MCF 10A (cell line): ENCODE data around the gene ATRIP. TPM values are rescaled to one million over a fixed set of nuclear protein-coding genes. Genes with fewer than 3 reads are reported as not detected.

Experiments
- BruUV-seq: library from RNA; stranded (reverse); fragments of 400-500 nt; replicated peaks from 2 replicates; lab custom pipeline; 2021; lab: Mats Ljungman, UMichigan
- CTCF ChIA-PET: fragments of 300-600 bp; sonication (Branson Sonifier 250); formaldehyde crosslinking; extraction: SDS; loops from one replicate; lab custom pipeline; 2021; ENCODE audit warnings: antibody characterized with exemption, inconsistent platforms; lab: Yijun Ruan, JAX
- POLR2A ChIA-PET: fragments of 300-600, 350-650 bp; sonication (Branson Sonifier 250); formaldehyde crosslinking; extraction: SDS; loops from one replicate; lab custom pipeline; 2020; ENCODE audit warnings: antibody characterized with exemption, inconsistent platforms; lab: Yijun Ruan, JAX
- DNase-seq: peaks from one replicate; pipeline ENCODE4 v3.0.0-alpha.2; 2018; ENCODE audit not compliant: unreplicated experiment
- H3K27ac Mint-ChIP-seq: one replicate; pipeline ENCODE4 v1.8.0; 2022; ENCODE audit warnings: mild to moderate bottlenecking, low read depth, mixed read lengths; ENCODE audit not compliant: unreplicated experiment
- H3K27me3 Mint-ChIP-seq: one replicate; pipeline ENCODE4 v1.8.0; 2022; ENCODE audit warnings: mixed read lengths; ENCODE audit not compliant: insufficient read depth, unreplicated experiment
- H3K36me3 Mint-ChIP-seq: one replicate; pipeline ENCODE4 v1.8.0; 2022; ENCODE audit warnings: mild to moderate bottlenecking, moderate library complexity, mixed read lengths; ENCODE audit not compliant: insufficient read depth, unreplicated experiment
- H3K4me1 Mint-ChIP-seq: one replicate; pipeline ENCODE4 v1.8.0; 2022; ENCODE audit warnings: mixed read lengths; ENCODE audit not compliant: insufficient read depth, unreplicated experiment
- H3K4me3 Mint-ChIP-seq: one replicate; pipeline ENCODE4 v1.8.0; 2022; ENCODE audit warnings: mild to moderate bottlenecking, moderate library complexity, mixed read lengths; ENCODE audit not compliant: unreplicated experiment
- H3K9me3 Mint-ChIP-seq: one replicate; pipeline ENCODE4 v1.8.0; 2022; ENCODE audit warnings: mixed read lengths; ENCODE audit not compliant: unreplicated experiment
- intact Hi-C: fragments of 100-400 bp; cut with micrococcal nuclease; formaldehyde crosslinking; loops from 2 replicates; pipeline ENCODE4 v1.14.1; 2022
- total RNA-seq: library from RNA; stranded (reverse); gene quantifications from 2 replicates; pipeline ENCODE4 v1.2.3, GENCODE V29; 2022
- TF ChIP-seq, protein P1 (sequence below): fragments of 200-600 bp; IDR thresholded peaks from one replicate; pipeline ENCODE4 v1.8.0; 2022; ENCODE audit warnings: antibody characterized with exemption, mild to moderate bottlenecking; ENCODE audit not compliant: unreplicated experiment

Gene ATRIP
- total RNA-seq, 1 experiment from 2014 or later = 8.6 TPM

DNA sequence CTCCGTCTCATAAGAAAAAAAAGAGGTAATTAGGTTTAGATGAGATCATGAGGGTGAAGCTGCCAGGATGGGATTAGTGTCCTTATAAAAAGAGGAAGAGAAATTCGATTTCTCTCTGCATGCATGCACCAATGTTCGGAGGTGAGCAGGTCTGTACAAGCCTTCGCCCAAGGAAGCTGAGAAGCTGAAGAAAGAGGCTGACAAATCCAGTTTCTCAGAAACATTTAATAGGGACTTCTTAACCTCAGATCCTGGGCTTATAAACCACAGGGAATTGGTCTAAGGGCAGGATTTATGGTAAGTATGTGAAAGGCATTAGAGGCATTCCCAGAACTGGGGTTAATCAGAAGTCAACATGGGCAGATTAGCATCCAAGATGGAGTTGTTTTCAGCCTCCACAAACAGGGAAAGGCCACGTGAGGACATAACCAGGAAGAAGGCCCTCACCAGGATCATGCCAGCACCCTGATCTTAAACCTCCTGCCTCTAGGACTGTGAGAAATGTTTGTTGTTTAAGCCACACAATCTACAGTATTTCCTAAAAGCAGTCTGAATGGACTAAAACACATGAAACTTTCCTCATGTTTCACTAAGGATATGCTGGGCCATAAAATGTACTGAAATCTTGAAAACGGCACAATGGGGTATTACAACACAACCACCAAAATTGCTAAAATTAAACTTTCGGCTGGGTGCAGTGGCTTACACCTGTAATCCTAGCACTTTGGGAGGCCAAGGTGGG, 46.1 kb downstream of the ATRIP start:
- Mint-ChIP-seq H3K9me3 (no peaks in the 10 kb centered on the region), H3K4me3 (no peak overlapping the region), H3K4me1 (no peaks in the 10 kb centered on the region), H3K27me3 (no peaks in the 10 kb centered on the region), H3K27ac (no peak overlapping the region), H3K36me3 (peaks cover 31% of the 10 kb centered on the region)
- TF ChIP-seq, protein P1, sequence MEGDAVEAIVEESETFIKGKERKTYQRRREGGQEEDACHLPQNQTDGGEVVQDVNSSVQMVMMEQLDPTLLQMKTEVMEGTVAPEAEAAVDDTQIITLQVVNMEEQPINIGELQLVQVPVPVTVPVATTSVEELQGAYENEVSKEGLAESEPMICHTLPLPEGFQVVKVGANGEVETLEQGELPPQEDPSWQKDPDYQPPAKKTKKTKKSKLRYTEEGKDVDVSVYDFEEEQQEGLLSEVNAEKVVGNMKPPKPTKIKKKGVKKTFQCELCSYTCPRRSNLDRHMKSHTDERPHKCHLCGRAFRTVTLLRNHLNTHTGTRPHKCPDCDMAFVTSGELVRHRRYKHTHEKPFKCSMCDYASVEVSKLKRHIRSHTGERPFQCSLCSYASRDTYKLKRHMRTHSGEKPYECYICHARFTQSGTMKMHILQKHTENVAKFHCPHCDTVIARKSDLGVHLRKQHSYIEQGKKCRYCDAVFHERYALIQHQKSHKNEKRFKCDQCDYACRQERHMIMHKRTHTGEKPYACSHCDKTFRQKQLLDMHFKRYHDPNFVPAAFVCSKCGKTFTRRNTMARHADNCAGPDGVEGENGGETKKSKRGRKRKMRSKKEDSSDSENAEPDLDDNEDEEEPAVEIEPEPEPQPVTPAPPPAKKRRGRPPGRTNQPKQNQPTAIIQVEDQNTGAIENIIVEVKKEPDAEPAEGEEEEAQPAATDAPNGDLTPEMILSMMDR = no peak
- CTCF ChIA-PET = interaction anchor here (1.5 kb wide), 1 partner anchor 56 kb away, joined by 4 read pairs; no protein-coding TSS in a partner anchor
- BruUV-seq = no TSS peak
- intact Hi-C loops = no loop called here
- POLR2A ChIA-PET = interaction anchor here (0.5 to 0.8 kb wide), 3 partner anchors 19 to 224 kb away, joined by 3 to 4 read pairs (median 3); partner anchors contain the start of gene IP6K2
- peak; percentile 22 for DNase-seq

DNA sequence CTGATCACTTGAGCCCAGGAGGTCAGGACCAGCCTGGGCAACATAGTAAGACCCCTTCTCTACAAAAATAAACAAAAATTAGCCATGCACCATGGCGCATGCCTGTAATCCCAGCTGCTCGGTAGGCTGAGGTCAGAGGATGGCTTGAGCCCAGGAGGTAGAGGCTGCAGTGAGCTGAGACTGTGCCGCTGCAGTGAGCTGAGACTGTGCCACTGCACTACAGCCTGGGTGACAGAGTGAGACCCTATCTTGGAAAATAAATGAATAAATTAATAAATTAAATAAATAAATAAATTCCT, 46.6 kb downstream of the ATRIP start:
- TF ChIP-seq, protein P1 = no peak
- Mint-ChIP-seq H3K9me3 (no peaks in the 10 kb centered on the region), H3K36me3 (peaks cover 33% of the 10 kb centered on the region), H3K27ac (no peak overlapping the region), H3K27me3 (no peaks in the 10 kb centered on the region), H3K4me1 (no peaks in the 10 kb centered on the region), H3K4me3 (no peak overlapping the region)
- no TSS peak for BruUV-seq
- ChIA-PET POLR2A (no interaction called here), CTCF (no interaction called here)
- DNase-seq = no peak
- intact Hi-C loops = no loop called here

DNA sequence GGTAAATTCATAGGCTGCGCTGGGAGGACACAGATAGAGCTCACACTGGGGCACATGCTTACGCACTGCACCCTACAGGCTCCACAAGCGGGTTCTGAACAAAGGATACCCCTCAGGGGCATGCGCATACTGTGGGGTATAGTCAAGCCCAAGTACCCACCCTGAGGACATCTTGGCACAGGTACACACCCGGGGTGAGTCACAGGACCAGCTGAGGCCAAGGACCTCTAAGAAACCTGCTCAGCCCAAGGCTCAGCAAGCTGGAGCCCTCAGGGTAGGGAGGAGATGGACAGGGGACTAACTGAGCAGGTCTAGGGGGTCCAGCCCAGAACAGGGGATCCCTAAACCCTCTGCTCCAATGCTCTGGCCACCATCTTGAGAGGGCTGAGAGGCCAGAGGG, 54.1 kb downstream of the ATRIP start:
- DNase-seq = peak; percentile 27
- no TSS peak for BruUV-seq
- peaks cover 33% of the 10 kb centered on the region for H3K36me3 Mint-ChIP-seq
- no peaks in the 10 kb centered on the region for H3K9me3 Mint-ChIP-seq
- POLR2A ChIA-PET = interaction anchor here (0.5 to 0.6 kb wide), 2 partner anchors 12 to 378 kb away, joined by 3 read pairs; no protein-coding TSS in a partner anchor
- no peak overlapping the region for H3K27ac Mint-ChIP-seq
- peaks cover 24% of the 10 kb centered on the region for H3K4me1 Mint-ChIP-seq
- TF ChIP-seq, protein P1 = no peak
- H3K27me3 Mint-ChIP-seq = no peaks in the 10 kb centered on the region
- intact Hi-C loops = no loop called here
- no peak overlapping the region for H3K4me3 Mint-ChIP-seq
- CTCF ChIA-PET = interaction anchor here (1.0 to 1.3 kb wide), 2 partner anchors 27 to 45 kb away, joined by 3 to 4 read pairs; no protein-coding TSS in a partner anchor

DNA sequence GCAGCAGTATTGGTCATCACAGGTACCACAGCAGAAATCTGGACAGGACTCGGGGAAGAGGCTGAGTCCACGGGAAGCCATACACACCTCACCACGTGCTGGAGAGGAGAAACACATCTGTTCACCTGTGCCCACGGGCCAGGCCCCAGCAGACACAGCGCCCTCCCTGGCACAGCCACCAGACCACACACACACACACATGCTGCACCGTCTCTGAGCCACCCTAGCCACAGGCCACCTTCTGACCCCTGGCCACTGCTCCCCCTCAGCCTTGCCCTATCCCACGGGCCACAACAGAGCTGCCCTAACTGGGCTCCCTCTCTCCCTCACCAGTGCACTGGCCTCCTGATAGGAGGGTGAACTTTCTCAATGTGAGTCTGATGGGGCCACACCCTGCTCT, 54.7 kb downstream of the ATRIP start:
- intact Hi-C loops = no loop called here
- no peaks in the 10 kb centered on the region for H3K27me3 Mint-ChIP-seq
- ChIA-PET CTCF (interaction anchor here (0.7 to 1.0 kb wide), 2 partner anchors 28 to 44 kb away, joined by 3 read pairs; no protein-coding TSS in a partner anchor), POLR2A (interaction anchor here (0.5 to 0.6 kb wide), 2 partner anchors 12 to 379 kb away, joined by 3 read pairs; no protein-coding TSS in a partner anchor)
- DNase-seq = no peak
- no peak overlapping the region for H3K4me3 Mint-ChIP-seq
- H3K9me3 Mint-ChIP-seq = no peaks in the 10 kb centered on the region
- peak overlapping the region; percentile 76 for H3K27ac Mint-ChIP-seq
- BruUV-seq = no TSS peak
- TF ChIP-seq, protein P1 = no peak
- peaks cover 24% of the 10 kb centered on the region for H3K4me1 Mint-ChIP-seq
- peaks cover 27% of the 10 kb centered on the region for H3K36me3 Mint-ChIP-seq
